GM18502 (cell line): ENCODE measurements around the gene EIPR1.

Experiments
- ATAC-seq: cut with Tn5 transposase; IDR thresholded peaks from one replicate; pipeline ENCODE4 v1.9.1; 2021; ENCODE audit warnings: mild to moderate bottlenecking; ENCODE audit not compliant: unreplicated experiment, poor library complexity

Gene EIPR1

DNA sequence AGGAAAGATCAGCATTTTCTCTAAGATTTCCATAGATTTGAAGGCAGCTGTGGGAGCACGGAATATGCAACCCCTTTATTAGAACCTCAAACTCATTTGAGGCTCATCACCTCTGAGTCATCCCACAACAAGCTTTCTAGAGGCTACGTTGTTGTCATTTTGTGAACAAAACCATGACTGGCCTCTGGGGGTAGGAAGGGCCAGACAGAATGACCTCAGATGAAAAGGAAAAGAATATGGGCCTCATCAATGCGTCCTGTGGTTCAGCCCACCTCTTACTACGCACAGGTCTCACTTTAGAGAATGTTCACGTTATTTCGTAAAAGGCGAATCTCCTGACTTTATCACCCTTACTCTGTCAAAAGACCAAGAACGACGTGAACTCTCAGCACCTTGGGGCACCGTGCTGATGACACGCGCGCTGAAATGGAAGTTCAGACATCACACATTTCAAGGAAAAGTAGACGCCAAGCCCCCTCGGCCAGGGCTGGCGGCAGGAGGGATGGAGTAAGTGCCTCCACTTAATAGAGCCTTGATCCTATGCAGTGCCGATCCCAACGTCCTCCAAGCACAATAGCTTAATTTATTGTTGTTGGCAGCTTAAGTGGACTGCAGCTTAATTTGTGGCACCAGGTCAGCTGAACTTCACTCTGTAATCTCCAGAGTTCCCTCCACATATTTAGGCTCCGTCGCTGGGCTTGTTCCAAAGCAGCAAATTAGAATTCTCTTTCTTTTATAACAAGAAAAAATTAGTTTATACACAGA, 208.3 kb downstream of the EIPR1 start:
- peak; percentile 32 for ATAC-seq

DNA sequence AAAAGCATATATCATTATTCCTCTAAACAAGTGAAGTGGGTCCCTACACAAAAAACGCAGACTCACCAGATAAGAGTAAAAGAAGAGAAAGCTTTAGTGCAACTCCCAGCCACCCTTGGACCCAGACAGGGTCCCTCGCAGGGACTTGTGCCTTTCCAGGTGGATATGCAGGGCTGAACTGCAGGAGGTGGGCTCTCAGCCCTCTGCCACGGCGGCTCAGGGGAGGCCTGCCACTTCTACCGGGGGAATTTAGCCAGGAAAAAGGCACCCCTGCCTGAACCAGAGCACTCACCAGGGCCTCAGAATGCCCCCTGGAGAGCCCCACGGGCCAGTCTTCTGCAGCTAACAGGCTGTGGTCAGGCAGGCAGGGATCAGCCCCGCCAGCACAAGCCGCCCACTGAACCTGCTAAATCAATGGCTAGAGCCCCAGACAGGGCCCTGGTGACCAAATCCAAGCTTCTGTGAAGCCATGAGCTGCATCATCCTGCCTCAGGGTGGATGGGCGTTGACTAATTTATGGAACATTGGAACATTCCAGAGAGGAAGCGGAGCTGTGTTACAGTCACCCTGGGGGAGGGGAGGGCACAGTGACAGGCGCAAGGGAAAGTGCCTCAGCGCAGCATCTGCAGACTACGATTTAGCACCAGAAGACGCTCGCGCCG, 209.3 kb downstream of the EIPR1 start:
- peak; percentile 32 for ATAC-seq

GRCh38 chr2:3163401-3163800, 214.2 kb downstream of the EIPR1 start:
- ATAC-seq = no peak

DNA sequence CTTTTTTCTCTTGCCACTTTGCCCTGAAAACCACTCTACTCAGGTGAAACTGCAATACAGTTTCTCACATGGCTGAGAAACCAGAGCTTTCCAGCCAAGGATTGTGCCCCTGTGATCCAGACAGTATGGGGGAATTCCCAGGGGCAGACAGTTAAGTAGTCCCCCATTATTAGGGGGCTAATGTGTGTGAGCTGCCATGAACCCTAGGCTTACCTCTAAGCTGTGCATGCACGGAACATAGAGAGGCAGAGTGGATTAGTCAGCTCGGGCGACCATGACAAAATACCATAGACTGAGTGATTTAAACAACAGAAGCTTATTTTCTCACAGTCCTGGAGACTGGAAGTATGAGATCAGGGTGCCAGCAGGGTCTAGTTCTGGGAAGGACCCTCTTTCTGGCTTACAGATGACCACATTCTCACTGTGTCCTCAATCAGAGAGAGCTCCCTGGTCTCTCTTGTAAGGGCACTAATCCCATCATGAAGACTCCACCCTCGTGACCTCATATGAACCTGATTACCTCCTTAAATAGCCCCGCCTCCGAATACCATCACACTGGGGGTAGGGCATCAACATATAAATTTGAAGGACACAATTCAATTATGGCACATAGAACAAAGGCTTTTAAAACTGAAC, 215.1 kb downstream of the EIPR1 start:
- no peak for ATAC-seq

- no peak for ATAC-seq
Observed at GRCh38 chr2:3160751-3161330, 216.8 kb downstream of the EIPR1 start.

DNA sequence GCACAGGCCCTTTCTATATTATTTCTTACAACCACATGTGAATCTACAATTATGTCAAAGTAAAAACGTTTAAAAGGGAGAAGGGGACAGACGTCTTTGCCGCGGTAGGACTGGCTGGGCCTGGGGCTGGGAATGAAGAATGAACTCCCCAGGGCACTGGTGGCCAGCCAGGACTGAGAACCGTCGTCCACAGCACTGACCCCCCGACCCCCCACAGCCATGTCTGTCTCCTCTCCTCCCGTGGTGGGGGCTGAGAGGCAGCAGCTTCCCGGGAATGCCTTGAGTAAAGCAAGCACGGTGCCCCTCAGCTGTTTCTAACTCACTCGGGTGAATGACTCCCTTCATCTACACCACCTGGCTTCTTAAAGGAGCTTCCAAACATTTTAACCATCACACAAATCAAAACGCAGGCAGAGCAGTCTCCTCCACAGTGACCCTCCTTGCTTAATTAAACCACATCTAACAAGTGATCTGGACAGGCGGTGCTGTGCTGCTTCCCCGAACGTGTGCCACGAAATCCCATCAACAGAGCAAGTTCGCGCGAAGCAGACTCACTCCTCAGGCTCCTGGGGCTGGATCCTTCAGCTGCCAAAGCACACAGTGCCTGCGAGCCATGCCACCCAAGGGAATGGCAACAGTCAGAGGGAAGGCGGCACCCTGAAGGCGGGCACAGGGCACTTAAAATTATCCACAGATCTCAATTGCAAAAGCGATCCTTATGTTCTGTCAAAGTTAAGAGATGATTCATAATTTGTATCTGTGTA, 217.7 kb downstream of the EIPR1 start:
- no peak for ATAC-seq

- peak; percentile 37 for ATAC-seq
Observed at GRCh38 chr2:3154700-3155099, 222.9 kb downstream of the EIPR1 start.

DNA sequence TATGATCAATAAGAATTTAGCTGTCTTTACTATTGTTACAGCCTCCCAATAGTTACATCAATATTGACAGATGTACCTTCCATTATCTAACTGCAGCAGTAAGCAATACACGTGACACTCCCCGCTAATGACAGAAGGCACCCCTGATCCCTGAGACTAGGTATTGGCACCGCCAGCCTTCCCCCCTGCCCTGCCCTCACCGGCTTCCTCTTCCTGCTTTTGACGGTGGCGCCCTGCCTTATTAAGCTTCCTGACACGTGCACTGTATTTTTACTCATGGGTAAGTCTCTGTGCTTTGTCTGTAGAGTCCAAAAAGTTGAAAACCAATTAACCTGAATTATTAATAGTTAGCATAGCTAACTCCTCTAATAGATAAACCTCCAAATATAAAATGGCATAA, 223.5 kb downstream of the EIPR1 start:
- no peak for ATAC-seq

- ATAC-seq = peak; percentile 69
Observed at GRCh38 chr2:3151153-3151918, 226.3 kb downstream of the EIPR1 start.

DNA sequence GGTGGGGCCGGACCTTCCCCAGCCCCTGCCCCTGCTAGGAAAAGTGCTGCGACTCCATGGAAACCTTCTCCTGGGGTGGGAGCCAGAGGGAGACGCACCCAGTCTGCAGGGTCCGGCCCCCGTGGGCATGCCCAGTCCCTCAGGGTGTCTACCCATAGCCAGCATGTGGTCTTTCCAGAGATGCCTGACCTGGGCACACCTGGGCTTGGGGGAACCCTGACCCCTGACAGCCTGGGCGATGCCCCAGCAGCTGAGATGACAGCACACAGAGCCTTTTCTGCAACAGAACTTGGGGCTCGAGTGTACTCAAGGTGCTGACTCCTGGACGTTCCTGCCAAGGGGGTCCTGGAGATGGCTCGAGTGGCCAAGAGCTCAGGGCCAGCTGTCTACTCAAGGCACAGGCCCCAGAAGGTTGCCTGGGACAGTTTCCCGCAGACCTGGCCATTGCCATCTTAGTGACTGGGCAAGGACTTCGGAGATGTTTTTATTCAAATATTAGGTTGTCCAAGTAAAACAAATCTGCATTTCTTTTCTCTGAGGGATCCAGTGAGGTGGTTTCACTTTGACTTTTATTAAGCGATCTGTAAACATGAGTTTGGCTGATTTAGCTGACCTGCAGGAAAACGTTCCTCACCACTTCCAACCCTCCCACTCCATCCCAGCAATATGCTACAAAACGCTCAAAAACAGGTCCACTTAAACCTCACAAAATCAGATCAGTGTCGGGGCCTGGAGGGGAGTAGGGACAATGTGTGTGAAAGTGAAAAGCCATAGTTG, 228.0 kb downstream of the EIPR1 start:
- no peak for ATAC-seq

DNA sequence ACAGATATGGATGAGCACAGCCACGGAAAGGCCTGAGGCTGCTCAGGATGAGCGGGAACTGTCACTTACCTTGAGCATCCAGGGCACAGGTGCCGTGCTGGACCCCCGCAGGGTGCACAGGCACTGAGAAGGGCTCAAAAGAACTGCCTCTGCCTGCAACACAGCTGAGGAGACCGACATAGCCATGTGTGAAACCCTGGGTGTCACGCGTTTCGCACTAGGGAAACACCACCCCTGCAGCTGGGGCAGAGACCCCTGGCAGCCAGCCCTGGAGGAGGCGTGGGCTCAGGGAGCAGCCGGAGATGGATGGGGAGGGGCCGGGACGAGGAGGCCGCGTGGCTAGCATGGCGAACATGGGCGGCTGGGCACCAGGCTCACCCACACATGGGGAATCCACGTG, 228.9 kb downstream of the EIPR1 start:
- ATAC-seq = no peak

DNA sequence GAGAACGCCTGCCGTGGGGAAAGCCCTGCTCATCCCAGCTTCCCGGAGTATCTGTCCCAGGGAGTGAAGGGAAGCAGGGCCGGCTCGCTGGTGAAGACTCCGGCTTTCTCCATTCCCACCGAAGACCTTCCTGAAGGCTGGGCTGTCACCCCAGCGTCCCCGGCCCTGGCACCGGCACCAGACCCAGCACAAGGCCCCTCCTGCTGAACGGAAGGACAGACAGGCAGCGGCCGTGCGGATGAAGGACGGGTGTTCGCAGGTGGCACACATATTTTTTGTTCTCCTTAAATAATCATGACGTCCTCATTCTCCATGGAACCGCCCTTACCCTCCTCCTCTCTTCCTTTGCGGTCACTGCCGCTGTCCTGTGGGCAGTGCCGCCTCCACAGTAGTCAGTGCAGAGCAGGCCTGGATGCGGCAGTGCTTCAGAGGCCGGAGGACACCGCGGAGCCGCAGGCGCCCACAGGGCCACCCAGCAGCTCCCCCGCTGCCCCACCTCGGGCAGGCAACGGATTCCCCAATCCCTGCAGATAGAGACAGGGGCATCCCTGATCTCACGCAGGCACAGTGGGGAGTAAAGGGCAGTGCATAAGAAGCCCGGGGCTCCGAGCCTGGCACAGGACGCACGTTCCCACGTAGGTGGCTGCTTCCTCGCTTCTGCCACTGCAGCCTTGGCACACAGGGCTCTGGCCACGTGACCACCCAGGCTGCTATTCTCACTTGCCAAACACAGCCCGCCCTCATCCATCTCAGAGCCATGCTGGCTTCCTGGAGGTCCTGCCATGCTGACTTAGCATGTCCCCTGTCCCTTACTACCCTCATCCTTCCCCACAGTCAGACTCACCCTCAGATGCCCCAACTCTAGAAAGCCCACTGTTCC, 229.7 kb downstream of the EIPR1 start:
- no peak for ATAC-seq

DNA sequence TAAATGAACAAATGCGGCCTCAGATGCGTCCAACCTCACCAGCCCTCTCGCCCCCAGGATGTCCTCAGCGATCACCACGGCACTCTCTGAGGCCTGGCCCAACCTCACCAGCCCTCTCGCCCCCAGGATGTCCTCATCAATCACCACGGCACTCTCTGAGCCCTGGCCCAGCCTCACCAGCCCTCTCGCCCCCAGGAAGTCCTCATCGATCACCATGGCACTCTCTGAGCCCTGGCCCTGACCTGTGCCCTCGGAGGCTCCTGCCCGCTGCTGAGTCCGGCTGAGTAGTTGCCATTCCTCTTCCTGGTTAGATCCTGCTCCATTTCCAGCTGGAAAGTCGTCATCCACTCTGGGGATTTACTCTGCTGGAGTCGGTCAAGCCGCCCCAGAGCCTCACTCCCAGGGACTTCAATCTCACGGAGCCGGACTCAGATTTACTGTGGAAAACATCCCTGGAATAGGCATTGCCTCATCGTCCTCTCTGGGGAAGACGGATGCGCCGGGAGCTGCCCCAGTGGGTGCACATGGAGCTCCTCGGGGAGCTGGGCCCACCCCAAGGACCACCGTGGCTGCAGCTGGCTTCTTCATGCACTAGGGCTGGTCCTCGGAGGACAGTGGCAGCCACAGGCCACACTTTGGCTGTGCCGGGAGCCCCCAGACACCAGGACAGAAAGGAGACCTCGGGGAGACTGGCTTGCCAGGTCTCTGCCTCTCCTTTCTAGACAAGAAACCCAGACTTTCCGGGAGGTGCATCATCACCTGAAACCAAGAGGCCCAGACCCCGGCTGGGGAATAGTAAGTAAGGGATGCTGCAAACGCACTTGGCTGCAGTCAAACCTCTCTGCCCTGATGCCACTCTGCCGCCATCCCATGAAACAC, 230.6 kb downstream of the EIPR1 start:
- no peak for ATAC-seq

DNA sequence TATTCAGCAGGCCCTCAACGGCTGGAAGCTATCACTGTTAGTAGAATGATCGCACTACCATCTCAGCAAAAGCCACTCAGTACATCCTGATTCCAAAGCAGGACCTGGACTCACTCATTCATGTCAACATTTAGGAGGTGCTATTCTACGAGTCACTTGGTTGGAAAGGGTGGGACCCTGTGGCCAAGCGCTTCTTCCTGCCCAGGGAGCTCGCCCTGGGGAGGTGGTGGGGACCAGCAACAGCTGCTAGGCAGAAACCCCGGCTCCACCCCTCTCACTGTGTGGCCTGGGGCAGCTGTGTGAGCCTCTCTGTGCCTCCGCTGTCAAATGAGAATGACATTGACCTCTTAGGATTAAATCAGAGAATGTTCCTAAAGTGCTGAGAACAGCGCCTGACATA, 231.4 kb downstream of the EIPR1 start:
- no peak for ATAC-seq

- no peak for ATAC-seq
Observed at GRCh38 chr2:3145471-3146021, 232.1 kb downstream of the EIPR1 start.

DNA sequence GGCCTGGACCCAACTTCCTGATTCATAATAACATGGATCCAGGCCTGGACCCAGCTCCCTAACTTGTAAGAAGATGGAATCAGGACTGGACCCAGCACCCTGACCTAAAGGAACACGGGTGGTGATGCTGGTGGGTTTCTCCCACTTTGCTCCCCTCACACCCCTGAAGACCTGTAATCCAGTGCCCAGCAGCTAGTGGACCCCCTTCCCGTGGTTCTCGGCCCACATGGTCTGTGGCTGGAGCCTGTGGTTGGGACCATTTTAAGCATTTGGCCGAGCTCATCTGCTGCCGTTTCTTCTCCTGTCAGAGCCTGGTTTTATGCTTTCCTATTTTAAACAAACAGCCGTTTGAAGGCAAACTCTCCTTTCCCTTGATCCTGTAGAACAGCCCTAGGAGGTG, 232.8 kb downstream of the EIPR1 start:
- no peak for ATAC-seq

- no peak for ATAC-seq
Observed at GRCh38 chr2:3143602-3144001, 234.0 kb downstream of the EIPR1 start.
